ENCODE data around the gene DLG5.

- TF ChIP-seq POLR2AphosphoS5 (IDR thresholded peaks at IDR 0.05) (no peak), CTCF (IDR thresholded peaks at IDR 0.05) (no peak), POLR2A (IDR thresholded peaks at IDR 0.05) (no peak)
Measured at GRCh38 chr10:77796311-77796915, 130.1 kb downstream of the DLG5 start.

Data from prostate gland (tissue), 2 donors.